Anterior cingulate cortex (tissue), 58 donors: ENCODE data around the gene XKRX.

Source experiments
- DNase-seq, 58 donors: peaks; one replicate each; lab custom pipeline; 2025; lab: John Stamatoyannopoulos, UW

XKRX gene

DNA sequence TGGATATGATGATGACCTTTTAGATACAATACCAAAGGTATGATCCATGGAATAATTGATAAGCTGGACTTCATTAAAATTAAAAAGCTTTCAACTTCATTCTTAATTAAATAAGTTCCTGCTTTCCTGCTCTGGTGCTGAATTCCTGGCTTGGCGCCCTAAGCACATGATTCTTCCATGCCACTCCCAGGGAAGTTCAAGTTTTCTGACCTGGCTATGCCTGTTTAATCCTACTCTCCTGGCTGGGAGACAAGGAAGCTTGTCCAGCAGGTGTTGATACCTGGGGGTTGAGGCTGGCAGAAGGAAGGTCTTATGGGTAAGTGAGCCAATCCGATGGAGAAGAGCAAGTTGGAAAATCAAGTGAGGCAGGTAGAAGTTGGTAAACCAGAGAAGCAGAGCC lies 24.3 kb downstream of the XKRX start:
- DNase-seq, result no peak

DNA sequence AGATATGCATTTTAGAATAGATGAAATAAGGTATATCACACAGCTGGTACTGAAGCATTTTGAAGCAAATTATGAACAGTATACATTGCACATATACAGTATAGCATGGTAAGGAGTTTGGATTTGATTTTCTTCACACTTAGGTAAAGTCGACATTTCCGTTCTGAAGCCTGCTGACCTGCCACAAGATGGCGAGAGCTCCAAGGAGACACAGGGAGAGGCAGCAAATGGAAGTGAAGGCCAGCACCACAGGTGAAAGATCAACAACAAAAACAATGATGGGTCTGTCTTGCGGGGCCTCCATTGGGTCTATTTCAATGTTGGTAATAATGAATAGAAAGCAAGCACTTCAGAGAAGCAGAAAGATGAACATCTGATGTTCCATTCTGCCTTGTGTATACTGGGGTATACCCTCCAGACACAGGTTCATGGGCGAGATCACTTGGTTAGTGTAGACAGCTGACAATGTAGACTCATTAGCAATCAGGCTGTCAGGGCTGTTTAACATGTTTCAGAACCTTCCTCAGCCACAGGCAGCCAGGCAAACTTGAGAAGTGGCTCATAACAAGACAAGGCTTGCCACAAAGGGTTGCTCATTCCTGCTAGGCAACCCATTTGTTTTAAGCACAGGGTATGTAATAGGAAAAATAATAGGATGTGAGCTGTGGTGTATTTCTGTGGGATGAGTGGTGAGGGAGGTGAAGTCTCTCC lies 33.2 kb downstream of the XKRX start:
- peak in 1 of 58 donors; percentile 0 for DNase-seq

DNA sequence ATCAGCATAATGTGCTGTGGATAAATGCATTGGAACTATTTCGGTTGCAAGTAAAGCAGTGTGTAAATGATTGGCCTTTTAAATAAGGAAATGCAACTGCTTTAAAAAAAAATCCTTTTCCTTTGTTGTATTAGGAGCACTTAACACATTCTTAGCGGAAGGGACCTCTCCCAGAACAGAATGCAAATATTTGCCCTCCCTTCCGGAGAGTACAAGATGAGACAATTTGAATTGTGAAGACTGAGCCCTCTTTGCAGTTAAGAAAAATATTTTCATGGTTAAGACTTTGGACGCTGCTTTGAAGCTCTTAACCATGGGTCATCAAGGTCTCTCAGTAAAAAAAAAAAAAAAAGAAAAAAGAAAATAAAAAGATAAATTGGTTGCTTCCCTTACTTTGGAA lies 45.1 kb downstream of the XKRX start:
- no peak for DNase-seq

DNA sequence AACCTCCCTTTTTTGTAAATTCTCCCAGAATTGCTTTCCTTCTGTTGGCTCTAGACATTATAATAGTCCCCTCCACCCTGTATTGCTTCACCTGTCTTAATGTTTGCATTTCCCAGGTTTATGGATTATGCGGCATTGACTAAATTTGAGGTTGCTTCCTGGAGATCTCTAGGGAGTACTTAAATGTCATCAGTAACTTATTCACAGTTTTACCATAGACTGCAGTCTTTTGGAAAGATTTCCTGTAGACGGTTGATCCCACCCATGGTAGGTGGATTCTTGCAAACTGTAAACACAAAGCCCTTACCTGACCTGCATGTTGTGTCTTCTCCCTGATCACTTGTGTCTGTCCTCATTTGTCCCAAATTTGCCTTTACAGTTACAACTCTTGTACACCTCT lies 48.3 kb downstream of the XKRX start:
- no peak for DNase-seq

DNA sequence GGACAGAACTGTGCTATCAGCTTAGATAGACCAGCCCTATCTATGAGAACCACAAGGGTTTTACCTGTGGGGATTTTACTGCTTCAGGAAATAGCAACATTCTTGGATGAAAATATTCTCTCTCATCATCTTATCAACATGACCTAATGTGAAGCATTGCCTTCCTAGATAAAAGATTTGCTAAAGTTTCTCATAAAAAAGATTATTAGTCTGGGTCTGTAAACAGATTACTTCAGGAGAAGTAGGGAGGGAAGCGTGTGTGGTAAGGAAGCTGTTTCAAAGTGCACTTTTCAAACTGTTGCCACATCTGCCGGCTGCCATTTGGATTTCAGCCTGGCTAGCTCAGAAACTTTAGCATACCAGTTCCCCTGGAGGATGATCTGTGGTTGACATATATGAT lies 54.4 kb downstream of the XKRX start, which contains the start of gene NOX1:
NOX1 (minus strand) TSS at position 35 of the 400 bp plus-strand sequence. CDS start 220 bp downstream, outside the sequence.
- no peak for DNase-seq

DNA sequence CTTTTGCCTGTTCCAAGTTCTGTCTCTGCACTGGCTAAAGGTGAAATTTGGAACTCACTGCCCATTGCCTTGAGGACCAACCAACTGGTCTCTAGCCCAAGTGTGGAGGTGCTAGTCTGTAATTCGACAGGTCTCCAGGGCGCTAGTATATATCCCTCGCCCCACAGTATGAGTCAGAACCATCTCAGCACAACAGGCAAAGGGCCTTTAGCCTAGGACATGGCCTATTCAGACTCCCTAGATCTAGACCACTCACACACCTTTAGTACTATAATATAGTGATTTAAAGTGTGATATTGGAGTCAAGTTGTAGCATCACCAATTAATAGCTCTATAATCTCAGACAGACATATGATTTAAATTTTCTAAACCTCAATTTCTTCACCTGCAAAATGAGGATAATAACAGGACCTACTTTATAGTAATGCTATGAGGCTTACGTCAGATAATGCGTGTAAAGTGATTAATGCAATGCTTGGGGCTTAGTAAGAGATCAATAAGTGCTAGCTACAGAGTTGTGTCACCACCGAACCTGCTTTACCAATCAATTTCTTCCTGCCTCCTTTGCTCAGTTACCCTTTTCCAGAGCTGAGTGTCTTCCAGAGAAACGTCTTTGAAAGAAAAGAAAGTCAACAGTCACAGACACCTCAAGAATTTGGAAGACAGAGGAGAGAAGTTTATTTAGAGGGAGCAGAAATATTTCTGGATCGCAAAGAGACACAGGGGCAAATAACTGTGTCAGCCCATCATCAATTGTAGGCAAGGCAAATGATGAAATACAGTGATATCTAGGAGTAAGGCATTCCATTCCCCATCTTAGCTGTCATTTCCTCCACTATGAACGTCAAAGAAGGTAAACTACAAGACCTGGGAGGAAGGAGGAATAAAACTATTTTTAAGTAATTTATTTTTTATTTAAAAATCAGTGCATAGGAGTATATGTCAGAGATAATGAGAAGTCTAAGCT lies 56.8 kb downstream of the XKRX start:
- no peak for DNase-seq

DNA sequence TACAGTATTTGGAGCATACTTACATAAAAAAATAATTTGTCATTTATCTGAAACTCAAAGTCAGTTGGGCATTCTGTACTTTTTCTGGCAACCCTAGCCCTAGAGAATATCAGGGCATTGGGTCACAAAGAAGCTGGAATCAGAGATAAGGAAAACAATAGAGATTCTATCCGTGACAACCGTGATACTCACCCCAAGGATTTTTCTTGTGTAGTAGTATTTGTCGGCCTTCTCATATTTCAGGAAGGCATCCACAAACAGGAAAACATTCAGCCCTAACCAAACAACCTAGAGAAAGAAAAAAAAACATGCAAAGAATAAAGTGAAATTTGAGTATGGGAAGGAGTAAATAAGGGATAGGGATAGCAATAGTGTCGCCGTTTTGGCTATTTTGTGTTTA lies 58.2 kb downstream of the XKRX start:
- DNase-seq, result no peak

DNA sequence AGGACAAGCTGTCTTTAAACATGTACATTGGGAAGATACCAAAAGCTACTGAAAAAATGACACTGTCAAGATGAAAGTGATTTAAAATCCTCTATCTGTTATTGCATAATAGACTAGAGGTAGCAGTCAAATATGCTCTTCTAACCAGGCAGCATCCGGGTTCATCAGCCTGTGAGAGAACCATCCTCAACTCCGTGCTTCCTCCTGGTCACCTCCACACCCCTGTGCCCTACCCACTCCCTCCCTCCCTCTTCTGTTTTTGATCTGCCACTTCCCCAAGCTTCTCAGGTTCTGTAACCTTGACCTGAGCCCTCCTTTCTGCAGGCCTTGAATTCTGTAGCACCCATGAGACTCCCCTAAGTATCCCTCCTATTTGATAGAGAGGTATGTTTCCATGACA lies 60.4 kb downstream of the XKRX start:
- no peak for DNase-seq

DNA sequence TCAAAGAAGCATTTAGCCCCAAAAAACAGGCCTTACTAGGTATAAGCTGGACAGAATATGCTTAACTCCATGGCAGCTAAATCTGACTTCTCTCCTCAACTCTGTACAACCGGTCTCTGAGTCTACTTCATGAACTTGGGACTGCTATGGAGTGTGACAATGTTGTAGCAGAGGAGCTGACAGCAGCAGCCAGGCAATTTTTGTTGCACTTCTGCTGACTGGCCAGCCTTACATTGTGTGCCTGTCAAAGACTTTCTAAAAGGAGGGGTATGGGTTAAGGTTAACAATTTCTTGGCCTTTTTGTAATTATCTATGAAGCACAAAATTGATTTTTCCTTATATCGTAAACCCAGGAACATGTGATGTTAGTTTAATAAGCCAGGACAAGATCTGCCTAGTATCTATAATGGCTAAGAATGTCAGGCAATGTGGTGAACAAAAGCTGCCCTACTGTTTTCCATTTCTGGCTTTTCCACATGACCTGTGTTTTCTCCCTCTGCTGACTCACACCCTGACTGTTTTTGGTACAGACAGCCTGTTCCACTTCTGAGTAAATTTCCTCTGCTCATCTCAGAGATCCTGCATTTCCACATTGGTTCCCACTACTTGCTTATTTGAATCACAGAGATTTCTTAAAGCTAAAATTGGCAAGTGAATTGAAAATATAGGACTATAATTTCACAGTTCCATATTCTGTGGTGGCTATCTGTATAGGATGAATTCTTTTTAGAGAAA lies 63.9 kb downstream of the XKRX start:
- DNase-seq, result peak in 17 of 58 donors; percentile 0 to 23 (median 0)
